GM19023 (cell line): ENCODE results near the gene ABCA3.

Experiments used
- ATAC-seq: cut with Tn5 transposase; IDR thresholded peaks from one replicate; pipeline ENCODE4 v1.9.1; 2021; ENCODE audit warnings: mild to moderate bottlenecking, moderate library complexity; ENCODE audit not compliant: unreplicated experiment

ABCA3 gene

DNA sequence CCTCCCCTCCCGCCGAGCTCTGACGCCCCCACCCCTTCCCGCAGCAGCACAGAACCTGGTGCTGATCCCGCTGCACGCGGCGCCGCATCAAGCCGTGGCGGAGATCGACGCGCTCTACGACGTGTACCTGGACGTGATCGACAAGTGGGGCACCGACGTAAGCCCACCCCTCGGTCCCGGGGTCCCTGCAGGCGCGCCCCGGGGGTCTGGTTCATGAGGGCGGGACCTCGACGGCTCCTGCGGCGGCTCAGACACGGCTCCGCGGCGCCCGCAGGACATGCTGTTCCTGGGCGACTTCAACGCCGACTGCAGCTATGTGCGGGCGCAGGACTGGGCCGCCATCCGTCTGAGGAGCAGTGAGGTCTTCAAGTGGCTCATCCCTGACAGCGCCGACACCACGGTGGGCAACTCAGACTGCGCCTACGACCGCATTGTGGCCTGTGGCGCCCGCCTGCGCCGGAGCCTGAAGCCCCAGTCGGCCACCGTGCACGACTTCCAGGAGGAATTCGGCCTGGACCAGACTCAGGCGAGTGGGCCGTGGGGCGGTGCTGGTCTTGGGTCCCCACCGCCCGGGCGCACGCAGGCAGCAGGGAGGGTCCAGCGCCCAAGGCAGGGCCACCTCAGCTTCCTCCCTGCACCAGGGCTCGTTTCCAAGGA is 102.9 kb downstream of the ABCA3 start:
- ATAC-seq: no peak

DNA sequence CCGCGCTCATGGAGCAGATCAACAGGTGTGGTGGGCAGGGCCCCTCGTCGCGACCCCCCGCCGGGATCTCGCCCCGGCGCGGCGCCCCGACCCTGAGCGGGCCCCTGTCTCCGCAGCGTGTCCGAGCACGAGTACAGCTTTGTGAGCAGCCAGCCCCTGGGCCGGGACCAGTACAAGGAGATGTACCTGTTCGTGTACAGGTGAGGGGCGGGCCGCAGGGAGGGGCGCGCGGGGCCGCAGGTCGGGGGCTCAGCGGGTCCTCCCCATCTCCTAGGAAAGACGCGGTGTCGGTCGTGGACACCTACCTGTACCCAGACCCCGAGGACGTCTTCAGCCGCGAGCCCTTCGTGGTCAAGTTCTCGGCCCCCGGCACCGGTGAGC is 103.4 kb downstream of the ABCA3 start:
- no peak for ATAC-seq

DNA sequence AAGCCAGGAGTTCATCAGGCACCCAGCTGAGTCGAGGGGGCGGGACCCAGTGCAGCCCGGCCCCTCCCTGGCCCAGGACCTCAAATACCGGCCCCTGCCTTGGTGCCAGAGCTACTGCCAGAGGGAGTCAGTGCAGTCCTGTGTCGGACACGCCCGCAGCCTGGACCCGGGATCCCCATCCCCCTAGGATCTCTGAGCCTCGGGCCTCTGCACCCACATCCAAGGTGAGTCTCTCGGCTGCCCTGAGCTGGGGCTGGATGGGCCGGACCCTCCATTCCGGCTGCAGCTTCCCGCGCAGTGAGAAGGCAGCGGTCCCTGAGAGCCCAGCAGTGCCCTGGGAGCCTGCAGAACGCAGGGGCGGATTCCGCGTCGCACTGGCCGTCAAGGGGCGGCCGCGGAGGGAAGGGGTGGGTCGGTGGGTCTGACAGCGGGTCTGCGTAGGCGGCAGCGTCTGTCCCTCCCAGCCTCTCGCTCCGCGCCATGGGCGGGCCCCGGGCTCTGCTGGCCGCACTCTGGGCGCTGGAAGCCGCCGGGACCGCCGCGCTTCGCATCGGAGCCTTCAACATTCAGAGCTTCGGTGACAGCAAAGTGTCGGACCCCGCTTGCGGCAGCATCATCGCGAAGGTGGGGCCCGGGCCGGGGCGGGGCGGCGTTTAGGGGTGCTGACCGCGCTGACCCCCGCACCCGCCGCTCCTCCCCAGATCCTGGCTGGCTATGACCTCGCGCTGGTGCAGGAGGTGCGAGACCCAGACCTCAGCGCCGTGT is 104.0 kb downstream of the ABCA3 start, which contains the start of gene DNASE1L2:
Gene DNASE1L2 (plus strand): TSS at position 108 of the 765 bp plus-strand sequence. CDS start 373 bp downstream, at position 481.
- no peak for ATAC-seq

DNA sequence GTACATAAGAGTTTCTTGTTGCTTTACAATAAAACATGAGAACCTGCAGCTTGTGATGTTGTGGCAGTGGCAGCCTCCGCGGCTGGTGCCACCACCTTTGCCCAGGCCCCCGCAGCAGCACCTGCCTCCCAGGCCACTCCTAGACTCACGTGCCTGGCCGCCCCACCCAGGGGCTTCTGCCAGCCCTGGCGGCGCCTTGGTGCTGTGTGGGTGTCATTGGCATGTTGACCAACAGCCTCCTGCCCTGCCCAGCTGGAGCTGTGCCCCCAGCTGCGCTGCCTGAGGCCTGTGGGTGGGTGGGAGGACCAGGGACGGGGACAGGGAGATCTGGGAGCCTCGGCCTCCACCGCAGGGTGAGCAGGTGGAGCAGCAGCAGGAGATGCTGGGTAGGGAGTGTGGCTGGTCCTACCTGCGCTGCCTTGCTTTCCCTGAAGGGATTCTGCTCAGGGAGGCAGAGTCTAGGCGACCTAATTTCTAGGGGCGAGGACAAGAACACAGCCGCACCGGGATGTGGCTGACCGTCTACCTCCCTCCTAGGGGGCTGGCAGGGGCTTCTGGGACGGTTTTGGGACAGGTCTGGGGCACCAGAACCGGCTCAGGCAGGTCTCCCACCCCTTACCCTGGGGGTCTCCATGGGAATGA is 104.7 kb downstream of the ABCA3 start:
- no peak for ATAC-seq

DNA sequence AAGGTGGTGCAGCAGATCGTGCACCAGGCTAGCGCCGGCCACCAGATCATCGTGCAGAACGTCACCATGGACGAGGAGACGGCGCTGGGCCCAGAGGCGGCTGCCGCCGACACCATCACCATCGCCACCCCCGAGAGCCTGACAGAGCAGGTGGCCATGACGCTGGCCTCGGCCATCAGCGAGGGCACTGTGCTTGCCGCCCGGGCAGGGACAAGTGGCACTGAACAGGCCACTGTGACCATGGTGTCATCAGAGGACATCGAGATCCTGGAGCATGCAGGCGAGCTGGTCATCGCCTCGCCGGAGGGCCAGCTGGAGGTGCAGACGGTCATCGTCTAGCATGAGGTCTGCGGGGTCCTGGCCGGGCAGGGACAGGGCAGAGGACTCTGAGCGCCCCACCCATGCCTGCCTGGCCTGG is 105.3 kb downstream of the ABCA3 start:
- ATAC-seq: no peak

DNA sequence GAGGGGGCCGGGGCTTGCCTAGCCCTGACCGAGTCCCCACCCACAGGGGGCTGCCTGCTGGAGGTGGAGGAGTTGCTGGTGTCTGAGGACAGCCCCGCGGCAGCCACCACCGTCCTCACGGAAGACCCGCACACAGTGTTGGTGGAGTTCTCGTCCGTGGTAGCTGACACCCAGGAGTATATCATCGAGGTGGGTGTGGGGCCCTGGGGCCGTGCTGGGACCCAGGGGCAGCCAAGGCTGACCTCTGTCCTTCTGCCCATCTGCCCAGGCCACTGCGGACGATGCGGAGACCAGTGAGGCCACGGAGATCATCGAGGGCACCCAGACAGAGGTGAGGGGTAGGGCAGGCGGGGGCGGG is 105.7 kb downstream of the ABCA3 start:
- ATAC-seq: no peak

DNA sequence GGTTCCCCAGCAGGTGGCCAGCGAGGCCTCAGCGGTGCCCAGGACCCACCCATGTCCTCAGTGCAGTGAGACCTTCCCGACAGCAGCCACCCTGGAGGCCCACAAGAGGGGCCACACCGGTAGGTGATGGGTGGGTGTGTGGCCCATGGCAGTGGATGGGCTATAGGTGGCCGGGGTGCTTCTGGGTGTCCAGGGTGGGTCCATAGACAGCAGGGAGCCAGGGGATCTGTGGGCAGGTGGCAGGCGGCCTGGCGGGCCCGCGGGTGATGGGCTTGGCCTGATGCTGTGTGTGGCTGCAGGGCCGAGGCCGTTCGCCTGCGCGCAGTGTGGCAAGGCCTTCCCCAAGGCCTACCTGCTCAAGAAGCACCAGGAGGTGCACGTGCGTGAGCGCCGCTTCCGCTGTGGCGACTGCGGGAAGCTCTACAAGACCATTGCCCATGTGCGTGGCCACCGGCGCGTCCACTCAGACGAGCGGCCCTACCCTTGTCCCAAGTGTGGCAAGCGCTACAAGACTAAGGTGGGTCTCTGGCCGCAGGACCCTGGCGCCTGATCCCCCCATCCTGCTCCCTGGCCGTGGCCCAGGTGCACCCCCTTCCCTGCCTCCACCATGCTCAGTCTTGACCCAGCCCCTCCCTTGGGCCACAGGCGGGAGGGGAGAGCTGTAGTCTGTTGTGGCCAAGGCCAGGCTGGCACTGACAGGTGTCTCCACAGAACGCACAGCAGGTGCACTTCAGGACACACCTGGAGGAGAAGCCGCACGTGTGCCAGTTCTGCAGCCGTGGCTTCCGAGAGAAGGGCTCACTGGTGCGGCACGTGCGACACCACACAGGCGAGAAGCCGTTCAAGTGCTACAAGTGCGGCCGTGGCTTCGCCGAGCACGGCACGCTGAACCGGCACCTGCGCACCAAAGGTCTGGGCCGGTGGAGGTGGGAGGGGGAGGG is 106.4 kb downstream of the ABCA3 start:
- no peak for ATAC-seq

DNA sequence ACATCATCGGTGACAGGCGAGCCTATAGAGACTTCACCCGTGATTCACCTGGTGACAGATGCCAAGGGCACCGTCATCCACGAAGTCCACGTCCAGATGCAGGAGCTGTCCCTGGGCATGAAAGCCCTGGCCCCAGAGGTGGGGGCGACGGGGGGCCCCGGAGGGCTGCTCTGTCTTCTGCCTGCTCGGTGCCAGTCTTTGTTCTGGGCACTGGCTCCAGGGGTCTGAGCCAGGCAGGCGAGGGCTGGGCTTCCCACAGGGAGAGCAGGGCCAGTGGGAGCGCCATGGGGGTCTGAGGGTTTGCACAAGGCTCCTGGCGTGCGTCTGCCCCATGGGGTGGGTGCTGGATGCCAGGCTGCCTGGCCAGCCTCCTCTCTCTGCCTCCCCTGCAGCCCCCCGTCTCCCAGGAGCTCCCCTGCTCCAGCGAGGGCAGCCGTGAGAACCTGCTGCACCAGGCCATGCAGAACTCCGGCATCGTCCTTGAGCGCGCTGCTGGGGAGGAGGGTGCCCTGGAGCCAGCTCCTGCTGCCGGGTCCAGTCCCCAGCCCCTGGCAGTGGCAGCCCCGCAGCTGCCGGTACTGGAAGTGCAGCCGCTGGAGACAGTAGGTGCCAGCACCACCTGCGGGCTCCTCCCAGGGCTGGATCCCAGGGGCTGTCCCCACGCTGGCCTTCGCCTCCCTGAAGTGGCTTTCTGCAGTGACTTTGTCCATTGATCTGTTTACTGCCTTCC is 107.3 kb downstream of the ABCA3 start:
- ATAC-seq: no peak

DNA sequence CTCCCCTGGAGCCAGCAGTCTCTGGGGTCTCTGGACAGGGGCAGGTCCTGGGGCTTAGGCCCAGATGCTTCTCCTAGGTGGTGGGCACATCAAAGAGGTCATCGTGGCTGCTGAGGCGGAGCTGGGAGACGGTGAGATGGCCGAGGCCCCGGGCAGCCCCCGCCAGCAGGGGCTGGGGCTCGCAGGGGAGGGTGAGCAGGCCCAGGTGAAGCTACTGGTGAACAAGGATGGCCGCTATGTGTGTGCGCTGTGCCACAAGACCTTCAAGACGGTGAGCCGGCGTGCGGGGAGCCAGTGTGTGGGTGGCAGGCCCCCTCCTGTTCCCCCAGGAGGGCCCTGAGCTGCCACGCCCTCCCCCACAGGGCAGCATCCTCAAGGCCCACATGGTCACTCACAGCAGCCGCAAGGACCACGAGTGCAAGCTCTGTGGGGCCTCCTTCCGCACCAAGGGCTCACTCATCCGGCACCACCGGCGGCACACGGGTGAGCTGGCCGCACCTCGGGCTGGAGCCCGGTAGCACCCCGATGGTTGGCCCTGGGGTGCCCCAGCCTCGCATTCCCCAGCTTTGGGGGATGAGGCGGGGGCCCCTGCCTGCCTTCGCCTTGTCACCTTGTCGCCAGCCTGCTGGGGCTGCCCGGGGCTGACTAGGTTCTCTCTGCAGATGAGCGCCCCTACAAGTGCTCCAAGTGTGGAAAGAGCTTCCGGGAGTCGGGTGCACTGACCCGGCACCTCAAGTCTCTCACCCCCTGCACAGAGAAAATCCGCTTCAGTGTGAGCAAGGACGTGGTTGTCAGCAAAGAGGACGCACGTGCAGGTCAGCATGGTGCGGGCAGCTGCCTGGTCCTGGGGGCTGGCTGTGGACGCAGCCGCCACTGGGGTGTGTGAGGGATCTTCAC is 108.2 kb downstream of the ABCA3 start:
- no peak for ATAC-seq

DNA sequence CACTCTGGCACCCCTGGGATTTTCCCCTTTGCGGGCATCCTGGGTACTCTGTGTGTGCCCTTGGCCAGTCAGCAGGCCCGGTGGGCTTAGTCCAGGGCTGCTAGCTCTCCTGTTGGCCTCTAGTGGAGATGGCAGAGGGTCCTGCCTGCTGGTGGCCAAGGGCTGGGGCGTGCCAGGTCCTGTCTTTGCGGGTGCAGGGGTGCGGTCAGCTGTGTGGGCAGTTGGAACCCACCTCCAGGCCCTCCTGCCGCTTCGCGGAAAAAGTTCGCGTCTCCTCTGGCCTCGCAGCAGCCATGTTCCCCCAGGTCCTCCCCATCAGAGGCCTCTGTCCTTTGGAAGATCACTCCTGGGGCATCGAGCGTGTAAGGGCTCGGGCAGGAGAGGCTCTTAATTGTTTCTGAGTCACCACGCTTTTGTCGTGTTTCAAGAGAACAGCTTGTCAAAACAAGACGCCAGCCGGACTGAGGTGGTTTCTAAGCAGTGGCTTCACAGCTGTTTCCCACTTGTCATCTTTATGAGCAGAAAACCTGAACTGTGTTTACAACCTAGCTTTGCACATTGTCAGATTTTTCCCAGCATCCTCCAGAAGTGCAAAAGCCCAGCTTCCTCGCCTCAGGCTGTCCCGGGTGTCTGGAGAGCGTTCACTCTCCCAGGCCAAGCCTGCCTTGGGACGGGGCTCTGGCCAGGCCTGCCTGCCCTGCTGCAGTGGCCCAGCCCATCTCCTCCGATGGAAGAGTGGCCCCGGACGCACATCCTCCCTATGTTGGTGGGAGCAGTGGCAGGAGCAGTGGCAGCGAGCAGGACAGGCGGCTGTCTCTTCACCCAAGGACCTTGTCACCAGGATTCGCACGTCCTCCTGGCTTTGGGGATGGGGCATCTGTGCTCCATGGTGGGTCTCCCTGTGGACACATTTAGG is 109.3 kb downstream of the ABCA3 start:
- no peak for ATAC-seq

DNA sequence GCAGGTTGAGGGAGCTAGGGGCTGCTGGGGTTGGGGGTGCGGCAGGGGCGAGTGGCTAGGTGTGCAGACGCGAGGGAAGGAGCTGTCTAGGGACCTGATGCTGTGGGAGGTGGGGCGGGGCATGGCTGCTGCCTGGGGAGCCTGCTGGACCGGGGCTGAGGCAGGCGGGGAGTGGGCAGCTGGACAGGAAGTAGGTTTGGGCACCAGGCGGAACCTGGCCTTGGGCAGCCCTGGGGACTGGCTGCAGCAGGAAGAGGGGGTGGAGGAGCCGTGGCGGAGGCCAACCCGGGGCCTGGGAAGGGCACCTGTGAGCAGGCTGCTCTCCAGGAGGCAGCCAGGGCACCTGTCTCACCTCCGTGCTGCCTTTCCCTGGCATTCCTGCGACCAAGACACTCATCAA is 110.2 kb downstream of the ABCA3 start:
- ATAC-seq: no peak

DNA sequence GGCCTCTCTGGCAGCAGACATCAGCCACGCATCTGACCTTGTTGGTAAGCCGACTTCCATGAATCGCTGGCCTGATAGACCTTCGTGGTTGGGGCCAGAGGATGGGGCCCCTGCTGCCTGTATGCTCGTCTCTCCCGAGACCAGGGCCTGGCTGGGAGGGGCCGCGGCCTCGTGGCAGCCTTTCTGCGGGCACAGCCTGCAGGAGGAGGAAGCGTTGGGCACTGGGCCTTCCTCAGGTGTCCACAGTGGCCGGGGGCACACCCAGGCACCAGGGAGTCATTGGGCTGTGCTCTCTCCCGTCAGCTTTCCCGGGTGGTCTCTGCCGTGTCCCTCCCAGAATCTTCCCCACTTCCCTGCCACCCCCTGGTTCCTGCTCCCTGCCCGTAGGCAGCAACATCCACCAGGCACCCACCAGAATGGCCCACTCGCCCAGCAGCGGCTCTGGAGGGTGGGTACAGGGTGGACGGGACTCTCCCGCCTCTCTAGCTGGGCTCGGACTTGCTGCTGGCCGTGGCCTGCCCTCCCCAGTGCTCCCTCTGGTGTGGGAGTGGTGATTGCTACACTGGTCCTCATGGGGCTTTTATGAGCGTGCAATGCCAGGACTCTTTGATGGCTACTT is 110.8 kb downstream of the ABCA3 start:
- no peak for ATAC-seq

DNA sequence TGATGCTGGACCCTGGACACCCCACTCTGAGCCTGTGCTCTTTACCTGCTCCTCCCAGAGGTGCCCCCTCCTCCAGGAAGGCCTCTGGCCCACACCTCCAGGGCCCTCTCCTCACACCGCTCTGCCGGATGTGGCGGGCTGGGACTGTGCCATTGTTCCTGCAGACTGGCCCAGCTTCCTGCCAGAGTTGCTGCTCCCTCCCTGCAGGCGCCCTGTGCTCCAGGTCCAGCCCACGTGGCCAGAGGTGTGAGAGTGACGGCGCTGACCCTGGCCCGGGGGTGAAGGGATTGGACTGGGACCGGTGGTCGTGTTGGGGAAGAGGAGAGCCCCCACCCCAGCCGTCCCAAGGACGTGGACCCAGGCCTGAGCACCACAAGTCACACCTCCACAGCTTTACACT is 111.4 kb downstream of the ABCA3 start:
- no peak for ATAC-seq

DNA sequence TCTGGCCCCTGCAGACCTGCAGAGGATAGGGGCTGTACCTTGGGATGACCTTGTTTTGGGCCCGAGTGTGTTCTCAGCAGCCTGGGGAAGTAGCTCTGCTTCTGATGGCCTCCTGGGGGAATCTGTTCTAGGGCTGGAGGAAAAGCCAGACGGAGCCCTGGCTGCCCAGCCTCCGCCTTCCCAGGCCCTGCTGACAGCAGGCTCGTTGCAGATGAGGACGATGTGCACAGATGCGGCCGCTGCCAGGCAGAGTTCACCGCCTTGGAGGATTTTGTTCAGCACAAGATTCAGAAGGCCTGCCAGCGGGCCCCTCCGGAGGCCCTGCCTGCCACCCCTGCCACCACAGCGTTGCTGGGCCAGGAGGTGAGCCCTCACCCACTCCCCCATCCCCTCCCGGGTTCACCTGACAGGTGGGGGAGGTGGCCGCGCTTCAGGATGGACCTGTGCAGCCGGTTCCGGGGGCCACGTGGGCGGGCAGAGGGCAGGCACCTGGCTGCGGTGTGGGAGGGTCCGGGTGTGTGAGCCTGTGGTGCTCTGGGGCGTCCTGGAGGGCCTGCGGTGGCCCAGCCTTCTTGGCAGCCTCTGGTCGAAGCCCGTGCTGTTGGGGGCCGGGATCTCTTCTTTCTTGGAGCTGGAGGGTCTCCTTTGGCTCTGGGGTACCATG is 112.2 kb downstream of the ABCA3 start:
- no peak for ATAC-seq

DNA sequence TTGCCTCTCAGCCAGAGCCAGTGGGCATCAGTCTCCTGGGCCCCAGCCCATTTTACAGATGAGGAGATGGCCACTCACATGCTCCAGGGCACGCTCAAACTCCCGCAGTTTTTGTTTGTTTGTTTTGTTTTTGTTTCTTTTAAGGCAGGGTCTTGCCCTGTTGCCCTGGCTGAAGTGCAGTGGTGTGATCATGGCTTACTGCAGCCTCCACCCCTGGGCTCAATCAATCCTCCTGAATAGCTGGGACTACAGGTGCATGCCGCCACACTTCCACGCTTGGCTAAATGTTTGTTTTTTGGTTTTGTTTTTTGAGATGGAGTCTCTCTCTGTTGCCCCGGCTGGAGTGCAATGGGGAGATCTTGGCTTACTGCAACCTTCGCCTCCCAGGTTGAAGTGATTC is 113.6 kb downstream of the ABCA3 start:
- ATAC-seq: no peak

DNA sequence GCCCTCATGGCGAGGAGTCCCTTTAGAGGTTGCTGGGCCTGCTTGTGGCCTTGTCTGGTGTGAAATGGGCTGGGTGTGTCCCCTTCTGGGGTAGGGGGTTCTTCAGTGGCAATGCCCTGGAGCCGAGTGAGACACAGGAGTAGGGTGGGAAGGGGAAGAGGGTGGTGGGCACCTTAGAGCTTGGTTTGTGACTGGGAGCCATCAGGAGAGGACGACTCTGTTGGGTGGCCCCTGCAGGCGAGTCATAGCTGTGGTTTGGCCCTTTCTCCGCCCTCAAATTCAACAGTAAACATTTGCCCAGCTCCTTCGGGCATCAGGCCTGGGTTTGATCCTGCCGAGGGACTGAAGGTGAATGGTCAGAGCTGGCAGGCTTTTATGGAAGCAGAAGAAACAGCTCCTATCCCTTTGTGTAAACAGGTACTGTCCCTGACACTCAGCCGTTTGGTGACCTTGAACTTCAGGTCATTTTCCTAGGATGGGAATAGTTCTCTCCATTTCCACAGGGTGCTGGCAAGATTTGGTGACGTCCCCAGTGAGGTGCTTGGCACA is 114.2 kb downstream of the ABCA3 start:
- no peak for ATAC-seq
